Activated CD8-positive, alpha-beta memory T cell treated with anti-CD3 and anti-CD28 coated beads, Interleukin-2, amount 50 U/mL, for 24 hours (primary cell): Measurements from ENCODE around the gene GBP2.

Experiments used
- DNase-seq: peaks from one replicate; pipeline ENCODE4 v3.0.0-alpha.2; 2020; ENCODE audit errors: extremely low read depth

Gene GBP2

GRCh38 chr1:89065079-89065868, 60.6 kb downstream of the GBP2 start, which contains the start of gene GBP1:
Gene GBP1, minus strand, starts transcription at chr1:89065208. Its CDS starts 1,974 bp downstream, at chr1:89063234.
- DNase-seq = no peak

- DNase-seq = no peak
Observed at GRCh38 chr1:89064632-89065031, 61.3 kb downstream of the GBP2 start.

GRCh38 chr1:89063094-89063493, 62.8 kb downstream of the GBP2 start:
- DNase-seq = no peak

- no peak for DNase-seq
Observed at GRCh38 chr1:89060091-89060490, 65.8 kb downstream of the GBP2 start.
